B cell (primary cell): ENCODE data around the gene VWA8. TPM values are rescaled to one million over a fixed set of nuclear protein-coding genes. Genes with fewer than 3 reads are reported as not detected.

Experiments
- ATAC-seq: fragments of 200-7000 bp; cut with Tn5 transposase; one replicate; pipeline ENCODE4 v1.10.0; 2021; ENCODE audit warnings: low read depth, mild to moderate bottlenecking, moderate number of reproducible peaks, moderate library complexity
- CTCF ChIA-PET: fragments of 350-600 bp; sonication (Branson Sonifier 250); formaldehyde crosslinking; loops from one replicate; lab custom pipeline; 2021; ENCODE audit warnings: antibody characterized with exemption, inconsistent platforms; lab: Charles Lee
- POLR2A ChIA-PET: fragments of 350-600 bp; sonication (Branson Sonifier 250); formaldehyde crosslinking; loops from one replicate; lab custom pipeline; 2021; ENCODE audit warnings: antibody characterized with exemption; lab: Charles Lee
- DNase-seq: peaks from one replicate; pipeline ENCODE4 v3.0.0; 2013
- H2AFZ ChIP-seq: 2 replicates; pipeline ENCODE4 v1.6.1; 2012; ENCODE audit warnings: mild to moderate bottlenecking, low read depth, low read length; ENCODE audit not compliant: insufficient read depth, poor library complexity, severe bottlenecking
- H3K27ac ChIP-seq, 2 donors: 1 replicate in 1 of 2; 2 replicates in 1 of 2; pipeline ENCODE4 v1.5.1; 2012 to 2013; ENCODE audit warnings: low read length in 2 of 2, mild to moderate bottlenecking in 2 of 2, moderate library complexity in 1 of 2
- H3K27me3 ChIP-seq, 4 experiments: fragments of 200-600 bp in 1 of 4; sonication (generic) in 1 of 4; replicated peaks in 1 of 4; 1 replicate in 2 of 4; 2 replicates in 2 of 4; pipeline versions ENCODE4 v1.6.1 to v1.7.0; 2013 to 2016; ENCODE audit warnings: low read length in 3 of 4, mild to moderate bottlenecking in 2 of 4, mixed read lengths in 1 of 4, moderate library complexity in 1 of 4; ENCODE audit not compliant: insufficient read depth in 4 of 4, control insufficient read depth in 3 of 4; ENCODE audit errors: control extremely low read depth in 1 of 4
- H3K36me3 ChIP-seq, 2 experiments: replicated peaks in 1 of 2; 1 replicate in 1 of 2; 2 replicates in 1 of 2; pipeline versions ENCODE4 v1.6.1 to v1.7.1; 2013; ENCODE audit warnings: low read length in 1 of 2; ENCODE audit not compliant: insufficient read depth in 2 of 2, control insufficient read depth in 1 of 2; ENCODE audit errors: control extremely low read depth in 1 of 2, extremely low read depth in 1 of 2
- H3K4me1 ChIP-seq, 2 donors: fragments of 200-600 bp in 1 of 2; sonication (generic) in 1 of 2; 1 replicate in 1 of 2; 2 replicates in 1 of 2; pipeline versions ENCODE4 v1.5.1 to v1.6.1; 2013 to 2017; ENCODE audit warnings: low read length in 2 of 2; ENCODE audit not compliant: control insufficient read depth in 2 of 2, insufficient read depth in 2 of 2
- H3K4me2 ChIP-seq: replicated peaks from 2 replicates; pipeline ENCODE3; 2012; ENCODE audit warnings: mild to moderate bottlenecking, low read depth, low read length; ENCODE audit not compliant: poor library complexity, severe bottlenecking
- H3K4me3 ChIP-seq, 5 experiments: fragments of 200-600 bp in 1 of 5; sonication (generic) in 1 of 5; 1 replicate in 3 of 5; 2 replicates in 2 of 5; pipeline versions ENCODE4 v1.5.1 to v1.7.0; 2011 to 2016; ENCODE audit warnings: low read length in 4 of 5, mild to moderate bottlenecking in 4 of 5, low read depth in 2 of 5, control low read depth in 1 of 5, moderate library complexity in 1 of 5; ENCODE audit not compliant: insufficient read depth in 1 of 5; ENCODE audit errors: control extremely low read depth in 1 of 5, extremely low read depth in 1 of 5
- H3K79me2 ChIP-seq: fragments of 200-600 bp; sonication (generic); one replicate; pipeline ENCODE4 v1.6.0; 2016; ENCODE audit warnings: low read length; ENCODE audit not compliant: control insufficient read depth, insufficient read depth
- H3K9ac ChIP-seq: fragments of 200-600 bp; sonication (generic); 2 replicates; pipeline ENCODE4 v1.6.1; 2017; ENCODE audit warnings: mild to moderate bottlenecking, low read length, moderate library complexity
- H3K9me3 ChIP-seq, 3 donors: one replicate each; pipeline versions ENCODE4 v1.6.1 to v1.7.1; 2013; ENCODE audit warnings: low read length in 2 of 3; ENCODE audit not compliant: control insufficient read depth in 2 of 3, insufficient read depth in 1 of 3; ENCODE audit errors: control extremely low read depth in 1 of 3
- H4K20me1 ChIP-seq: 2 replicates; pipeline ENCODE4 v1.6.0; 2012; ENCODE audit warnings: mild to moderate bottlenecking, low read length; ENCODE audit not compliant: insufficient read depth, control insufficient read depth, poor library complexity, severe bottlenecking
- H3K27ac Mint-ChIP-seq: one replicate; pipeline ENCODE4 v1.8.0; 2021; ENCODE audit warnings: mixed read lengths
- H3K27me3 Mint-ChIP-seq: one replicate; pipeline ENCODE4 v1.8.0; 2021; ENCODE audit warnings: mixed read lengths
- H3K4me1 Mint-ChIP-seq: one replicate; pipeline ENCODE4 v1.8.0; 2021; ENCODE audit warnings: mixed read lengths
- H3K4me3 Mint-ChIP-seq: one replicate; pipeline ENCODE4 v1.8.0; 2021; ENCODE audit warnings: mixed read lengths
- H3K9me3 Mint-ChIP-seq: one replicate; pipeline ENCODE4 v1.8.0; 2022; ENCODE audit warnings: mixed read lengths; ENCODE audit not compliant: insufficient read depth
- CTCF ChIP-seq: fragments of 200-600 bp; IDR thresholded peaks from one replicate; pipeline ENCODE4 v1.8.0; 2022; ENCODE audit warnings: antibody characterized with exemption, mild to moderate bottlenecking
- EZH2 ChIP-seq: IDR thresholded peaks from 2 replicates; pipeline ENCODE4 v1.6.1; 2012; ENCODE audit warnings: borderline replicate concordance, low read depth, mild to moderate bottlenecking, moderate library complexity, low read length; ENCODE audit not compliant: insufficient read depth, poor library complexity, severe bottlenecking
- WGBS: methylation state at CpG from one replicate; pipeline ENCODE4 v1.1.5; 2013; ENCODE audit warnings: missing lambda C conversion rate; ENCODE audit not compliant: insufficient coverage; 5-methylcytosine and 5-hydroxymethylcytosine counted together
- intact Hi-C: fragments of 100-400 bp; cut with micrococcal nuclease; formaldehyde crosslinking; loops from one replicate; pipeline ENCODE4 v1.10.0; 2022
- polyA plus RNA-seq: library from polyadenylated mRNA; depleted of rRNA; stranded (reverse); fragments of >200 nt; gene quantifications from 2 replicates; pipeline ENCODE4 v1.2.3, GENCODE V29; 2012
- total RNA-seq, 2 donors: library from RNA; stranded (reverse); fragments of 120-200 nt in 1 of 2; gene quantifications; 1 replicate in 1 of 2; 2 replicates in 1 of 2; pipeline versions ENCODE4 v1.2.3 to v1.2.4, GENCODE V29; 2013 to 2022

Gene VWA8
- total and polyA plus RNA-seq, 2 donors (not counting 1 experiment from before 2014, with no cell fraction given): 6.0 to 19.7 TPM

GRCh38 chr13:41716236-41716635 lies 244.7 kb downstream of the VWA8 start:
- Histone ChIP-seq H3K9ac (no peak overlapping the region), H3K9me3 (no peaks in the 10 kb centered on the region), H3K4me3 (no peak overlapping the region), H3K36me3 (peaks cover 0 to 8% of the 10 kb centered on the region in 2 experiments), H3K27me3 (no peaks in the 10 kb centered on the region), H3K79me2 (no peaks in the 10 kb centered on the region), H4K20me1 (no peaks in the 10 kb centered on the region), H3K4me1 (no peaks in the 10 kb centered on the region), H2AFZ (no peak overlapping the region), H3K4me2 (no peak overlapping the region), H3K27ac (no peak overlapping the region)
- WGBS: no CpG with 5 or more reads among the region's 1 CpG
- no peak overlapping the region for H3K27ac Mint-ChIP-seq
- H3K9me3 Mint-ChIP-seq: no peaks in the 10 kb centered on the region
- intact Hi-C loops: no loop called here
- no peak for ATAC-seq
- no peak overlapping the region for H3K4me3 Mint-ChIP-seq
- ChIA-PET CTCF (no interaction called here), POLR2A (no interaction called here)
- TF ChIP-seq CTCF (no peak), EZH2 (no peak)
- H3K4me1 Mint-ChIP-seq: no peaks in the 10 kb centered on the region
- H3K27me3 Mint-ChIP-seq: no peaks in the 10 kb centered on the region
- no peak for DNase-seq

- H4K20me1 ChIP-seq: no peaks in the 10 kb centered on the region
- H3K9ac ChIP-seq: no peak overlapping the region
- no peaks in the 10 kb centered on the region for H3K4me1 ChIP-seq
- no peaks in the 10 kb centered on the region for H3K79me2 ChIP-seq
- H3K9me3 ChIP-seq: no peaks in the 10 kb centered on the region
- CTCF ChIA-PET: no interaction called here
- WGBS: no CpG with 5 or more reads among the region's 1 CpG
- Mint-ChIP-seq H3K27me3 (no peaks in the 10 kb centered on the region), H3K27ac (no peak overlapping the region), H3K4me3 (no peak overlapping the region), H3K9me3 (no peaks in the 10 kb centered on the region), H3K4me1 (no peaks in the 10 kb centered on the region)
- POLR2A ChIA-PET: no interaction called here
- no peak overlapping the region for H3K27ac ChIP-seq
- intact Hi-C loops: no loop called here
- no peaks in the 10 kb centered on the region for H3K27me3 ChIP-seq
- no peak for ATAC-seq
- no peaks in the 10 kb centered on the region for H3K36me3 ChIP-seq
- no peak overlapping the region for H3K4me2 ChIP-seq
- TF ChIP-seq EZH2 (no peak), CTCF (no peak)
- H2AFZ ChIP-seq: no peak overlapping the region
- DNase-seq: no peak
- H3K4me3 ChIP-seq: no peak overlapping the region
These were observed 247.5 kb downstream of the VWA8 start for GRCh38 chr13:41713405-41713804.
